GM18526 (cell line): ENCODE measurements around the gene HOXA7.

ENCODE experiments used
- POLR2A ChIP-seq: IDR thresholded peaks from 3 replicates; pipeline ENCODE4 v1.6.1; 2011; ENCODE audit not compliant: insufficient read length; ENCODE audit errors: extremely low read depth

HOXA7 gene

GRCh38 chr7:27146491-27147198 lies 9.8 kb downstream of the HOXA7 start:
- TF ChIP-seq POLR2A: no peak

- TF ChIP-seq POLR2A: no peak
Measured at GRCh38 chr7:27145914-27146412, 10.5 kb downstream of the HOXA7 start.

GRCh38 chr7:27145165-27145913 lies 11.1 kb downstream of the HOXA7 start:
- TF ChIP-seq POLR2A: no peak

- no peak for TF ChIP-seq POLR2A
Measured at GRCh38 chr7:27144781-27145164, 11.7 kb downstream of the HOXA7 start.

- TF ChIP-seq POLR2A: no peak
Measured at GRCh38 chr7:27143950-27144780, 12.3 kb downstream of the HOXA7 start.

- TF ChIP-seq POLR2A: no peak
Measured at GRCh38 chr7:27143023-27143949, 13.2 kb downstream of the HOXA7 start, which contains the start of gene HOXA5. Gene HOXA5 (minus strand): TSS chr7:27143681. CDS start chr7:27143607, 74 bp downstream.

- no peak for TF ChIP-seq POLR2A
Measured at GRCh38 chr7:27142580-27143022, 13.9 kb downstream of the HOXA7 start.

- no peak for TF ChIP-seq POLR2A
Measured at GRCh38 chr7:27141923-27142579, 14.4 kb downstream of the HOXA7 start.

GRCh38 chr7:27141137-27141922 lies 15.1 kb downstream of the HOXA7 start:
- TF ChIP-seq POLR2A: no peak

GRCh38 chr7:27140126-27140857 lies 16.2 kb downstream of the HOXA7 start:
- TF ChIP-seq POLR2A: no peak

- TF ChIP-seq POLR2A: no peak
Measured at GRCh38 chr7:27139334-27140125, 16.9 kb downstream of the HOXA7 start.

- TF ChIP-seq POLR2A: no peak
Measured at GRCh38 chr7:27138985-27139333, 17.5 kb downstream of the HOXA7 start.
